Effector memory CD8-positive, alpha-beta T cell (primary cell): ENCODE data around the gene ADORA1.
A peak's percentile ranks its signal among the peaks of the same experiment; 100 is the strongest.

ENCODE experiments used
- ATAC-seq: fragments of 150-1000 bp; cut with Tn5 transposase; replicated peaks from 2 replicates; pipeline ENCODE4 v1.10.0; 2021; ENCODE audit warnings: mild to moderate bottlenecking, moderate library complexity
- DNase-seq, 3 experiments: peaks; one replicate each; pipeline ENCODE4 v3.0.0; 2021
- H3K27ac Mint-ChIP-seq, 2 donors: one replicate each; pipeline ENCODE4 v1.8.0; 2022; ENCODE audit warnings: mild to moderate bottlenecking in 2 of 2, mixed read lengths in 2 of 2, moderate library complexity in 2 of 2
- H3K27me3 Mint-ChIP-seq, 2 donors: one replicate each; pipeline ENCODE4 v1.8.0; 2022; ENCODE audit warnings: mixed read lengths in 2 of 2
- H3K36me3 Mint-ChIP-seq: one replicate; pipeline ENCODE4 v1.8.0; 2022; ENCODE audit warnings: mild to moderate bottlenecking, moderate library complexity, mixed read lengths; ENCODE audit not compliant: insufficient read depth
- H3K4me1 Mint-ChIP-seq, 2 donors: one replicate each; pipeline ENCODE4 v1.8.0; 2022; ENCODE audit warnings: low read depth in 2 of 2, mixed read lengths in 2 of 2
- H3K4me3 Mint-ChIP-seq, 2 donors: one replicate each; pipeline ENCODE4 v1.8.0; 2022; ENCODE audit warnings: mild to moderate bottlenecking in 2 of 2, mixed read lengths in 2 of 2, moderate library complexity in 2 of 2
- H3K9me3 Mint-ChIP-seq, 2 donors: one replicate each; pipeline ENCODE4 v1.8.0; 2022; ENCODE audit warnings: mixed read lengths in 2 of 2

ADORA1 gene

GRCh38 chr1:203167026-203167912 lies 39.7 kb downstream of the ADORA1 start:
- H3K9me3 Mint-ChIP-seq: no peaks in the 10 kb centered on the region
- no peak overlapping the region for H3K4me3 Mint-ChIP-seq
- no peaks in the 10 kb centered on the region for H3K4me1 Mint-ChIP-seq
- peaks cover 27 to 57% of the 10 kb centered on the region in 2 donors for H3K27me3 Mint-ChIP-seq
- ATAC-seq: no peak
- H3K27ac Mint-ChIP-seq: no peak overlapping the region
- DNase-seq: no peak
- H3K36me3 Mint-ChIP-seq: peaks cover 3% of the 10 kb centered on the region

GRCh38 chr1:203167913-203168200 lies 40.3 kb downstream of the ADORA1 start:
- H3K27me3 Mint-ChIP-seq: peaks cover 21 to 52% of the 10 kb centered on the region in 2 donors
- no peak for ATAC-seq
- peaks cover 3% of the 10 kb centered on the region for H3K36me3 Mint-ChIP-seq
- H3K27ac Mint-ChIP-seq: no peak overlapping the region
- DNase-seq: no peak
- no peaks in the 10 kb centered on the region for H3K9me3 Mint-ChIP-seq
- H3K4me1 Mint-ChIP-seq: no peaks in the 10 kb centered on the region
- H3K4me3 Mint-ChIP-seq: no peak overlapping the region

- no peaks in the 10 kb centered on the region for H3K9me3 Mint-ChIP-seq
- no peaks in the 10 kb centered on the region for H3K4me1 Mint-ChIP-seq
- H3K27ac Mint-ChIP-seq: no peak overlapping the region
- no peak overlapping the region for H3K4me3 Mint-ChIP-seq
- peaks cover 3% of the 10 kb centered on the region for H3K36me3 Mint-ChIP-seq
- ATAC-seq (no peak), DNase-seq (no peak)
- H3K27me3 Mint-ChIP-seq: peaks cover 16 to 47% of the 10 kb centered on the region in 2 donors
These were observed 40.8 kb downstream of the ADORA1 start for GRCh38 chr1:203168256-203168786.

GRCh38 chr1:203168991-203169390 lies 41.5 kb downstream of the ADORA1 start:
- H3K4me1 Mint-ChIP-seq: no peaks in the 10 kb centered on the region
- no peaks in the 10 kb centered on the region for H3K36me3 Mint-ChIP-seq
- ATAC-seq (no peak), DNase-seq (no peak)
- no peak overlapping the region for H3K4me3 Mint-ChIP-seq
- no peaks in the 10 kb centered on the region for H3K9me3 Mint-ChIP-seq
- H3K27me3 Mint-ChIP-seq: peaks cover 17 to 46% of the 10 kb centered on the region in 2 donors
- no peak overlapping the region for H3K27ac Mint-ChIP-seq

GRCh38 chr1:203169770-203170520 lies 42.4 kb downstream of the ADORA1 start:
- ATAC-seq: no peak
- H3K36me3 Mint-ChIP-seq: no peaks in the 10 kb centered on the region
- no peaks in the 10 kb centered on the region for H3K4me1 Mint-ChIP-seq

GRCh38 chr1:203170625-203171330 lies 43.3 kb downstream of the ADORA1 start:
- H3K27me3 Mint-ChIP-seq: peaks cover 20 to 46% of the 10 kb centered on the region in 2 donors
- no peak overlapping the region for H3K4me3 Mint-ChIP-seq
- no peaks in the 10 kb centered on the region for H3K36me3 Mint-ChIP-seq
- no peaks in the 10 kb centered on the region for H3K4me1 Mint-ChIP-seq
- no peaks in the 10 kb centered on the region for H3K9me3 Mint-ChIP-seq
- H3K27ac Mint-ChIP-seq: no peak overlapping the region
- no peak for ATAC-seq
- no peak for DNase-seq

More at GRCh38 chr1:203169770-203170520, 42.4 kb downstream of the ADORA1 start:
- no peak for DNase-seq
- Mint-ChIP-seq H3K27ac (no peak overlapping the region), H3K9me3 (no peaks in the 10 kb centered on the region), H3K4me3 (no peak overlapping the region), H3K27me3 (peaks cover 15 to 46% of the 10 kb centered on the region in 2 donors)

- no peaks in the 10 kb centered on the region for H3K4me1 Mint-ChIP-seq
- H3K36me3 Mint-ChIP-seq: no peaks in the 10 kb centered on the region
- ATAC-seq (no peak), DNase-seq (no peak)
- H3K27me3 Mint-ChIP-seq: peaks cover 24 to 46% of the 10 kb centered on the region in 2 donors
- H3K27ac Mint-ChIP-seq: no peak overlapping the region
- no peak overlapping the region for H3K4me3 Mint-ChIP-seq
- no peaks in the 10 kb centered on the region for H3K9me3 Mint-ChIP-seq
These were observed 44.0 kb downstream of the ADORA1 start for GRCh38 chr1:203171341-203172183.

- Mint-ChIP-seq H3K4me1 (no peaks in the 10 kb centered on the region), H3K4me3 (no peak overlapping the region), H3K9me3 (no peaks in the 10 kb centered on the region), H3K36me3 (no peaks in the 10 kb centered on the region), H3K27ac (no peak overlapping the region), H3K27me3 (peaks cover 25 to 47% of the 10 kb centered on the region in 2 donors)
- ATAC-seq (no peak), DNase-seq (peak; percentile 23 to 35 (median 32))
These were observed 44.9 kb downstream of the ADORA1 start for GRCh38 chr1:203172184-203173010.

GRCh38 chr1:203173011-203173555 lies 45.6 kb downstream of the ADORA1 start:
- no peak overlapping the region for H3K27ac Mint-ChIP-seq
- no peaks in the 10 kb centered on the region for H3K36me3 Mint-ChIP-seq
- H3K9me3 Mint-ChIP-seq: no peaks in the 10 kb centered on the region
- no peaks in the 10 kb centered on the region for H3K4me1 Mint-ChIP-seq
- no peak overlapping the region for H3K4me3 Mint-ChIP-seq
- no peak for DNase-seq
- no peak for ATAC-seq
- peaks cover 32 to 47% of the 10 kb centered on the region in 2 donors for H3K27me3 Mint-ChIP-seq

- ATAC-seq (no peak), DNase-seq (no peak)
- Mint-ChIP-seq H3K36me3 (no peaks in the 10 kb centered on the region), H3K4me1 (no peaks in the 10 kb centered on the region), H3K4me3 (no peak overlapping the region), H3K27ac (peak overlapping the region in 1 of 2 donors; percentile 42), H3K9me3 (no peaks in the 10 kb centered on the region), H3K27me3 (peaks cover 37 to 51% of the 10 kb centered on the region in 2 donors)
These were observed 46.0 kb downstream of the ADORA1 start for GRCh38 chr1:203173566-203173965.

GRCh38 chr1:203174324-203174985 lies 46.9 kb downstream of the ADORA1 start:
- Mint-ChIP-seq H3K4me3 (no peak overlapping the region), H3K27me3 (peaks cover 39 to 60% of the 10 kb centered on the region in 2 donors), H3K4me1 (no peaks in the 10 kb centered on the region), H3K9me3 (no peaks in the 10 kb centered on the region), H3K27ac (no peak overlapping the region), H3K36me3 (no peaks in the 10 kb centered on the region)
- ATAC-seq (no peak), DNase-seq (no peak)
